BE2C (cell line): ENCODE data around the gene BRSK2.
"Not testable (repeated sequence)": the region's sequence is repeated elsewhere in the genome, so short reads cannot be mapped to it uniquely, and the experiment has no call there.

Experiments used
- DNase-seq: peaks from one replicate; pipeline ENCODE4 v3.0.0-alpha.2; 2020
- H3K27me3 ChIP-seq: fragments of 250-450 bp; sonication (Bioruptor Pico); 2 replicates; pipeline ENCODE4 v1.5.1; 2020; ENCODE audit warnings: mild to moderate bottlenecking
- H3K36me3 ChIP-seq: fragments of 250-450 bp; sonication (Bioruptor Pico); 2 replicates; pipeline ENCODE4 v1.5.1; 2020; ENCODE audit warnings: mild to moderate bottlenecking
- H3K4me1 ChIP-seq: fragments of 250-450 bp; sonication (Bioruptor Pico); 2 replicates; pipeline ENCODE4 v1.5.1; 2020
- H3K4me3 ChIP-seq: 2 replicates; pipeline ENCODE4 v1.5.1; 2011; ENCODE audit warnings: low read depth, low read length
- H3K9me3 ChIP-seq: fragments of 250-450 bp; sonication (Bioruptor Pico); 2 replicates; pipeline ENCODE4 v1.5.1; 2020
- TF ChIP-seq, protein P1 (sequence below): IDR thresholded peaks from 2 replicates; pipeline ENCODE4 v1.5.1; 2012; ENCODE audit warnings: mild to moderate bottlenecking, low read depth, low read length

The BRSK2 gene

DNA sequence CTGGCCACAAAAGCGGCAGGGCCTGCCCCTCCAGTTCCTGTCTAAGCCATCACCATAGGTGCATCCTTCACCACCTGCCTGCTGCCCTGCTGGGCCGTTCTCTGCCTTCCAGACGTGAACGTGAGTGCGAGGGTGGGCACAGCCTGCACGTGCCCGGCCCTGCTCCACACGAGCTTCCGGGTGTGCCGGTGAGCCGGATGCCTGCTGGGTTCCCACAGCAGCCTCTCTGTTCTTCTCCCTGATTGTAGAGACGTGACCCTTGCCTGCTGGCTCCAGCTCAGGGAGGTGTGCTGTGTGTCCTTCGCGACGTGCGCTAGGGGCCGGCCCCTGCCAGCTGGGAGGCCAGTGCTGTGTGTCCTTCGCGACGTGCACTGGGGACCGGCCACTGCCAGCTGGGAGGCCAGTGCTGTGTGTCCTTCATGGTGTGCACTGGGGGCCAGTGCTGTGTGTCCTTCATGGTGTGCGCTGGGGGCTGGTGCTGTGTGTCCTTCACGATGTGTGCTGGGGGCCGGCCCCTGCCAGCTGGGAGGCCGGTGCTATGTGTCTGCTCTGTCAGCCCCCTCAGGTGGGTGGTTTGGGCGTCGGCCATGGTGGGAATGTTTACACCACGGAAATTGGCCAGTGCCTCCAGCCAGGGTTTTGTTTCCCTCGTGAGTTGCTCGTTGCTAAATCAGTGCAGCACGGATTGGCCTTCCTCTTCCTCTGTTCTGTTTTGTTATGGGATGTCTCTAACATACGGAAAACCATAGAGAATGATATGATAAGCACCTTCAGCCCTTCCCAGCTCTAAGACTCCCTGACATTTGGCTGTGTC, 35.4 kb upstream of the BRSK2 start:
- H3K27me3 ChIP-seq: no peaks in the 10 kb centered on the region
- no peaks in the 10 kb centered on the region for H3K36me3 ChIP-seq
- no peak overlapping the region for H3K4me3 ChIP-seq
- TF ChIP-seq, protein P1, sequence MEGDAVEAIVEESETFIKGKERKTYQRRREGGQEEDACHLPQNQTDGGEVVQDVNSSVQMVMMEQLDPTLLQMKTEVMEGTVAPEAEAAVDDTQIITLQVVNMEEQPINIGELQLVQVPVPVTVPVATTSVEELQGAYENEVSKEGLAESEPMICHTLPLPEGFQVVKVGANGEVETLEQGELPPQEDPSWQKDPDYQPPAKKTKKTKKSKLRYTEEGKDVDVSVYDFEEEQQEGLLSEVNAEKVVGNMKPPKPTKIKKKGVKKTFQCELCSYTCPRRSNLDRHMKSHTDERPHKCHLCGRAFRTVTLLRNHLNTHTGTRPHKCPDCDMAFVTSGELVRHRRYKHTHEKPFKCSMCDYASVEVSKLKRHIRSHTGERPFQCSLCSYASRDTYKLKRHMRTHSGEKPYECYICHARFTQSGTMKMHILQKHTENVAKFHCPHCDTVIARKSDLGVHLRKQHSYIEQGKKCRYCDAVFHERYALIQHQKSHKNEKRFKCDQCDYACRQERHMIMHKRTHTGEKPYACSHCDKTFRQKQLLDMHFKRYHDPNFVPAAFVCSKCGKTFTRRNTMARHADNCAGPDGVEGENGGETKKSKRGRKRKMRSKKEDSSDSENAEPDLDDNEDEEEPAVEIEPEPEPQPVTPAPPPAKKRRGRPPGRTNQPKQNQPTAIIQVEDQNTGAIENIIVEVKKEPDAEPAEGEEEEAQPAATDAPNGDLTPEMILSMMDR: no peak
- no peaks in the 10 kb centered on the region for H3K9me3 ChIP-seq
- no peak for DNase-seq
- H3K4me1 ChIP-seq: no peaks in the 10 kb centered on the region

DNA sequence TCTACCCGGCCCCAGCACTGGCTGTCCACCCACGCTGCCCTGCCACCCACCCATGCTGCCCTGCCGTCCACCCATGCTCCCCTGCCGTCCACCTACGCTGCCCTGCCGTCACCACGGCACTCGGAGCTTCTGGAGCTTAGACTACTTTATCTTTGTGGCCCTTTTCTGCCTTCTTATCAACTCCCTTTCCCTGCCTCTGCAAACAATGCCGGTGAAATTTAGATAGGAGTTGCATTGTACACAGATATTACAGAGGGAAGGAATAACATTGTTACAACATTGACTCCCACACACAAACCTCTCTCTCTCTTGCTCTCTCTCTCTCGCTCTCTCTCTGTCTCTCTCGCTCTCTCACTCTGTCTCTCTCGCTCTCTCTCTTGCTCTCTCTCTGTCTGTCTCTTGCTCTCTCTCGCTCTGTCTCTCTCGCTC, 33.7 kb upstream of the BRSK2 start:
- no peak overlapping the region for H3K4me3 ChIP-seq
- no peaks in the 10 kb centered on the region for H3K4me1 ChIP-seq
- no peaks in the 10 kb centered on the region for H3K9me3 ChIP-seq
- TF ChIP-seq, protein P1: no peak
- no peaks in the 10 kb centered on the region for H3K27me3 ChIP-seq
- H3K36me3 ChIP-seq: no peaks in the 10 kb centered on the region
- no peak for DNase-seq

GRCh38 chr11:1356478-1356960, 33.2 kb upstream of the BRSK2 start:
- no peak overlapping the region for H3K4me3 ChIP-seq
- TF ChIP-seq, protein P1: no peak
- DNase-seq: no peak
- no peaks in the 10 kb centered on the region for H3K27me3 ChIP-seq
- no peaks in the 10 kb centered on the region for H3K36me3 ChIP-seq
- H3K4me1 ChIP-seq: no peaks in the 10 kb centered on the region
- H3K9me3 ChIP-seq: no peaks in the 10 kb centered on the region

DNA sequence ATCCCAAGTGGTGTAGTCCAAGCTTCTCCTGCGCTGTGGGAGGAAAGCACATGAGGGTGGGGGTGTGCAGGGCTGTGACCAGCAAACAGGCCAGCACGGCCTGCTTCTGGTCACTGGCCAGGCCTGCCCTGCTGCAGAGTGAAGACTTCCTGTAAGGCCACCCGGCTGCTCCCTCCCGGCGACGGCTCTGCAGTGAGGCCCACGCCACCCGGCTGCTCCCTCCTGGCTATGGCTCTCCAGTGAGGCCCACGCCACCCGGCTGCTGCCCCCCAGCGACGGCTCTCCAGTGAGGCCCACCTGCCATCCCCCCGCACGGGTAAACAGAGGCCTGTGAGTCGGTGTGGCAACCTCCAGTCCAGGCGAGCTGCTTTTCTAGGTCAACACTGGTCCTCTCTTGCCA, 31.4 kb upstream of the BRSK2 start:
- H3K9me3 ChIP-seq: no peaks in the 10 kb centered on the region
- no peaks in the 10 kb centered on the region for H3K27me3 ChIP-seq
- DNase-seq: no peak
- TF ChIP-seq, protein P1: no peak
- no peak overlapping the region for H3K4me3 ChIP-seq
- no peaks in the 10 kb centered on the region for H3K4me1 ChIP-seq
- H3K36me3 ChIP-seq: no peaks in the 10 kb centered on the region

DNA sequence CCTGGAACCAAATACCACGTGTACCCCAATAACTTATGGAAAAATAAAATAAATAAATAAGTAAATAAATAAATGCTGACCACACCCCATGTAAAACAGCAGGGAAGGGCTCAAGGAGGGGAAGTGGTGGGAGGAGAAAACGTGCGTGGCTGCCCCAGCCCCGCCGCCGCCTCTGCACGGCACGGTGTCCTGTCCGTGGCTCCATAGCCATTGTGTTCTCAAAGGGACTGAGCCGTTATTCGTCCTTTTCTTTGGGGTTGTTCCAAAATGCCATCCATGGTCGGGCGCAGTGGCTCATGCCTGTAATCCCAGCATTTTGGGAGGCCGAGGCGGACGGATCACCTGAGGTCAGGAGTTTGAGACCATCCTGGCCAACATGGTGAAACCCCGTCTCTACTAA, 30.8 kb upstream of the BRSK2 start:
- not testable (repeated sequence) for H3K36me3 ChIP-seq, H3K4me3 ChIP-seq, H3K4me1 ChIP-seq, H3K27me3 ChIP-seq, DNase-seq, H3K9me3 ChIP-seq

DNA sequence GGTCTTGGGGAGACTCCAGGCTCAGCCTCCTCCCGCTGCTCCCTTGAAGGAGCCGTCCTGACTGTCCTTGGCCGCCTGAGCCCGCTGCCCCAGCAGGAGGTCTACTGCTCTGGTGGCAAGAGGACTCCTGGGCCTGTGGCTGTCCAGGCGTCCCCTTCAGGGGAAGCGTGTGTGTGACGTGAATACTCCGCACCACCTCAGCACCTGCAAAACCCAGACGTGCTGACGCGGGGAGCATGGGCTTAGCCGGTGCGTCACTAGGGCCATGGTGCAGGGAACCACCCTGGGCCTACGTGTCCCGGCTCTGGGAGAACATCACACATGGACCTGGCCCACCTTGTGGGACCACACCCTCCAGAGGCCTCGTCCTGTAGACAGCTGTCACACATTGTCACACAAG, 30.2 kb upstream of the BRSK2 start:
- no peak for DNase-seq
- no peaks in the 10 kb centered on the region for H3K9me3 ChIP-seq
- H3K36me3 ChIP-seq: no peaks in the 10 kb centered on the region
- no peak overlapping the region for H3K4me3 ChIP-seq
- TF ChIP-seq, protein P1: no peak
- no peaks in the 10 kb centered on the region for H3K27me3 ChIP-seq
- no peaks in the 10 kb centered on the region for H3K4me1 ChIP-seq
